SK-MEL-5 (cell line): ENCODE measurements around the gene NEDD4L. TPM values are rescaled to one million over a fixed set of nuclear protein-coding genes. Genes with fewer than 3 reads are reported as not detected.

Experiments used
- DNase-seq: peaks from one replicate; pipeline ENCODE4 v3.0.0-alpha.2; 2016; ENCODE audit warnings: low read depth, low spot score
- in situ Hi-C: cut with HindIII; loops from 2 replicates; pipeline ENCODE4 v1.10.0; 2016; ENCODE audit warnings: low sequenced_read_pairs, high pct_unique_total_duplicates, low pct_unique_long_range_greater_than_20kb
- total RNA-seq: library from RNA; depleted of rRNA; stranded (reverse); fragments of >200 nt; shearing (Covaris generic); gene quantifications from 2 replicates; pipeline ENCODE4 v1.2.3, GENCODE V29; 2014

The NEDD4L gene
- total RNA-seq, 1 experiment from 2014 or later: 215 TPM

DNA sequence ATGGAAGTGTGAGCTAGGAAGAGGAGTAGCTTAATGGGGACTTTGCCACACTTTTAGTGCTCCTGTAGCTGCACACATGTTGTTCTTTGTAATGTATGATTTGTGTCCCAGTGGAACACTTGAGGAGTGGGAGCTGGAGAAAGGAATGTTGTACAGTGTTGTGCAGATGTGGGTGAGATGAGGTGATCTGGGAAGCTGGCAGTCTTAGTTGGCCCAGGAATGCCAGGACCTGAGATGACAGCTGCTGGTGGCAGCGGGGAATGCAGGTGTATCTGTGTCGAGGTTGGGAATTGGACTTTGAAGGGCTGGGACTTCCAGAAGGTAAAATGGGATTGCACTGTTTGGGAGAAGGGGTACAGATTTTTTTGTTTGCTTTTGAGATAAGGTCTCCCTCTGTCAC is 23.6 kb downstream of the NEDD4L start:
- no peak for DNase-seq
- in situ Hi-C loops: no loop called here

DNA sequence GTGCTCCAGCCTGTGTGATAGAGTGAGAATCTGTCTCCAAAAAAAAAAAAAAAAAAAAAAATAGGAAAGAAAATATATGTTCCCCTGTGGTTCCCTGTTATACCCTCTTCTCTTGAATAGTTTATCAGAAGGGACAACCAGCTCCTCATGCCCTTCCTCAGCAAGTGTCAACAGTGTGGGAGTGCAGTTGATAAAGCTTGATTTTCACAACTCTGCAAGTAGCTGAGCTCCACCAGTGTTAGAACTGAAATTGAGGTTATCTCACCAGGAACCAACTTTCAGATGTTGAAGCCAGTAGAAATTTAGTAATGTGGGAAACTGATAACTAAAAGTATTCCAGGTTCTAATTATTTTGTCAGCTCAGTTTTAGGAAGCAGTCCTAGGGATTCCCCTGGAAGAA is 25.1 kb downstream of the NEDD4L start:
- in situ Hi-C loops: no loop called here
- no peak for DNase-seq

DNA sequence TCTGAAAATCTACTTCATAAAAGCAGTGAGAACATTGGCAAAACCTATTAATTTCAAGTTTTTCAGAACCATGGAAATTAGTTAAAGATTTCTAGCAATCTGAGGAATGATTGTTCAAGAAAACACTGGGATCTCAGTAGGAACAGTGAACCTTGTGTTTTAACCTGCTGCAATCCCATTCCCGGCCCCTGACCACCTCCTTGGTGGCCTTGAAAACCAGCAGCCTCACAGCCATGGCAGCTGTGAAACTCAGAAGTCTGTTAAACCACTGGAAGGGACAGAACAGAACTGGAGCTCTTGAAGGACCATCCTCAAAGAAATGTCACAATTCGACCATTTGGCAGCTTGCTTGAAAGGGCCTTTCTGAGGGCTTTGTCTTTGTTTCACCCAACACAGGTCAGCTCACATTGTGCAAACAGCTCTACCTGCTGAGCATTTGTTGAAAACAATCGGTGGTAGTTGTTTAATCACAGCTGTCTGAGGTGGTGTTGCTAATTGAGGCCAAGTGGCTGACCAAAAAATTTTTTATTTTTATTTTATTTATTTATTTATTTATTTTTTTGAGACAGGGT is 25.8 kb downstream of the NEDD4L start:
- peak; percentile 53 for DNase-seq
- in situ Hi-C loops: no loop called here

DNA sequence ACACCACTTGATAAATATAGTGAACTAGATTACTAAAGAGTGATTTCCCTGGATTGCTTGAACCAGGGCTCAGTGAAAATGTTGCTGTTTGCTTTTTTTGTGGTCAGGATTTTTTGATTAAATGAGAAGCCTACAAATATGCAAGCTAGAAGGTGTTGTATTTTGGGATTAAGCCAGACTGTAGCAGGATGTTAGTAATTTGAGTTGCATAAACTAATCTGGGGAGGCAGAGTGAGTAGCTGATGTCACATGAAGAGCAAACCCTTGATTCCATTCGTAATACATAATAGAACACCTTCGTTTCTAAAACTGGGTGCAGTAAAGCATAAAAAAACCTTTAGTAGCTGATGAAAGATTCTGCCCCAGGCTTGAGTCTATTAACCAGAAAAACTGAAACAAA is 32.0 kb downstream of the NEDD4L start:
- no peak for DNase-seq
- in situ Hi-C loops: no loop called here

DNA sequence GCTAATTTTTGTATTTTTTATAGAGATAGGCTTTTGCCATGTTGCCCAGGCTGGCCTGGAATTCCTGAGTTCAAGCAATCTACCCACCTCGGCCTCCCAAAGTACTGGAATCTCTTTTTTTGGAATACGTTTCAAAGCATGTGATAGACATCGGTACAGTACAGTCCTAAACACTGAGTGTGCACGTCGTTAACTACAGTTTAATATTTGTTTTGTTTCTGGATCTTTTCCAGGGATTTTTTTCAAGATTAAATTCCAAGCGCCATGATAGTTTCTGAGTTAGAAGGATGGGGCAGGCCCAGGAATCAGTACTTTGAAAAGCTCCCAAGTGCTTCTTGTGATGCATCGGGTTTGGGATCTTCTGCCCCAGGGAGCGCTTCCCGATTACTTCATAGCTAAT is 33.3 kb downstream of the NEDD4L start:
- DNase-seq: no peak
- in situ Hi-C loops: no loop called here

DNA sequence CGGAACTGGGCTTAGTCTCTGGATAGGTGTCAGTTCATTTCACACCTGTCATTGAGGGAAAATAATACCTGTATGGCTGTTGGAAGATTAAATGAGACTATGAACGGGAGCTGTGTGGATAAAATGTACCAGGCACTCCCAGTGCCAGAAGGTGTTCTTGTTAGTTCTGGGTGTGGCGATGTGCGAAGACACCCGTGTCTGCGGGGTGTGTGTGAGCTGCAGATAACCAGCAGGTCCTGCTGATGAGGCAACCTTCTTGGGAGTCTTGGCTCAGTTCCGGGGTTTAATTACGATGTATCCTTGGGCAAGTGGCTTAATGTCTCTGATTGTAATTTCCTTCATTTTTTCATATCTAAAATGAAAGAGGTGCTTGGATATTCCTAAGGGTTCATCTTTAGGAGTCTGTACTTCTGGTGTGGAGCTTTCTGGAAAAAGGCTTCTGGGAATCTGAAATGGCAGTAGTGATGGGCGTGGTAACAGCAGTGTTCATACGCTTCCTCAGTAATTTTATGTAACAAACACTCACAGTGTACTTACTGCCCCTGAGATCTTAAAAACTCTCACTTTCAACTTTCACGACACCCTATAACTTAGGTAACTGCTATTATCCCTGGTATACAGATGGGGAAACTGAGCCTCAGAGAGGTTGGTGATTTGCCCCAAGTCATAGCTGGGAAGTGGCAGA is 35.0 kb downstream of the NEDD4L start:
- DNase-seq: no peak
- in situ Hi-C loops: no loop called here

DNA sequence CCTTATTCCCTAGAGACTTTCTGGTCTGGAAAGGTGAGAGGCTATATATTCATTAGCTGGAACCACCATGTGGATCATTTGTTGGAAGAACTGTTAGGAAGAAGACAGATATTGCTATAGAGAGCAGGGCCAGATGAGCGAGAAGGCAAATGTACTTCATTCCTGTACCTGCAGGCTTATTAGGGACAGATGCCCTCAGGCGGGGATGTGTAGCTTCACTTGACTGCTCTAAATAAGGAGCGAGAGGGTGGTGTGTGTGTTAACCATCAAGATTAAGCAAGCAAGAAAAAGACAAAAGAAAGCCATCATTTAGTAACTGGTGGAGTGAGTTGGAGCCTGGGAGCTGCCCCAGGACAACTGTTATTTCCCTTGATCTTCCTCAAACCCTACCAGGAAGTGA is 36.4 kb downstream of the NEDD4L start:
- no peak for DNase-seq
- in situ Hi-C loops: no loop called here

DNA sequence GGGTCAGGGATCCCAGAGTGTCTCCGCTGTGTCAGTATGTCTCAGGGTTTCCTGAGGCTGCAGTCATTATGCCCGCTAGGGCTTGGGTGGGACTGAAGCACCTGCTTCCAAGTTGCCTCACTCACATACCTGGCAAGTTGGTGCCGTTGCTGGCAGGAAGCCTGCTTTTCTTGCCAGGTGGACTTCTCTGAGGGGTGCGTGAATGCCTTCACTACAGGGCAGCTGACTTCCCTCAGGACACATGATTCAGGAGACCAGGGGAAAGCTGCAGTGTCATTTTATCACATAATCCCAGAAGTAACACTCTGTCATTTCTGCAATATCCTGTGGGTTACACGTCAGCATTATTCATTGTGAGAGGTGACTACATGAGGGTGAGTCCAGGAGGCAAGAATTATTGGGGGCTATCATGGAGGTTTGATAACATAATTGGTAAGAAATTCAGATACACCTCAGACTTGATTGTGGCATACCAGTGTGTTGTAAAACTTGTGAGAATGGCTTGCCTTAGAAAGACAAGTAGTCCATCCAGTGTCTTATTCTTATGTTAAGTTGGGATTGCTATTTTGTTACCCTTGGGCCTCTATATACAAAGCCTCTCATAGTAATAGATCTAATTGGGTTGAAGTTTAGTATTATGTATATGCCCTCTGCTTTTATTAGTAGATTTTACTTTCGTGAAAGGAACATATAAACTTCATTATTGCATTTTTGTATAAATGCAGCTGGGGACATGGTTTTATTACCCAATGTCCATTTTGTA is 44.1 kb downstream of the NEDD4L start:
- in situ Hi-C loops: no loop called here
- DNase-seq: no peak

DNA sequence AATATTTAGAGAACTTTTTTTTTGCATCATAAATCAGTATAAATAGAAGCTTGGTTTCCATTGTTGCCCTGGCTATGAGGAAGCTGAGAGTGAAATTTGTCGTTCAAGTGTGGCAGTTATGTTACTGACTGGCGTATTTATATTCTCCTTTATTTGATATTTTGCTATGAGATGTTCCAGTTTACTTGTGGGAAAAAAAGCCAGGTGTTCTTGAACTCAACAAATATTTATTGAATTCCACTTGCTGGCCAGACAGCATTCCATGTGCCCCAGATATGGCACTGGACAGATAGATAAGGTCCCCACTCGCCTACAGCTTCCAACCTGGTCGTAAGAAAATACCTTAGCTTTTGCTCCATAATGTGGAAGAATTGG is 44.7 kb downstream of the NEDD4L start:
- DNase-seq: no peak
- in situ Hi-C loops: no loop called here

DNA sequence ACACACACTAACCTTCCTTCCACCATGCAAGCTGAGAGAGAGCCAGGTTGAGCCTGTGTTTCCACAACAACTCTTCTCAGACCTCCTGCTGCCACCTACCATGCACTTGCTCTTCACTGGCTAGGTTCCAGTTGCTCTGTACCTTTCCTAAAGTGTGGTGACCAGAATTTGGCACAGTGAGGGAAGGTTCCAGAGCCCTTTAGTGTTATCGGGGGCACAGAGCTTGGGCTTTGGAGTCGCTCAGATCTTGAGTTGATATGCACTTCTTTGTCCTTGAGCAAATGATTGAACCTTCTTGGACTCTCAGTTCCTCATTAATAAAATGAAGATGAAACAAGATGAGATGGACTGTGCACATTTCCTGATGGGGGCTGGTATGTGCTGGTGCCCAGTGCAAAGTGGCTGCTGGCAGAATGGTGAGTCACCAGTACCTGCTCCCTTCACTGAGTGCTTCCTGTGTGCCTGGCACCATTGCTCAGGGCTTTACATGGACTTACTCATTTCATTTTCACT is 47.1 kb downstream of the NEDD4L start:
- no peak for DNase-seq
- in situ Hi-C loops: no loop called here

DNA sequence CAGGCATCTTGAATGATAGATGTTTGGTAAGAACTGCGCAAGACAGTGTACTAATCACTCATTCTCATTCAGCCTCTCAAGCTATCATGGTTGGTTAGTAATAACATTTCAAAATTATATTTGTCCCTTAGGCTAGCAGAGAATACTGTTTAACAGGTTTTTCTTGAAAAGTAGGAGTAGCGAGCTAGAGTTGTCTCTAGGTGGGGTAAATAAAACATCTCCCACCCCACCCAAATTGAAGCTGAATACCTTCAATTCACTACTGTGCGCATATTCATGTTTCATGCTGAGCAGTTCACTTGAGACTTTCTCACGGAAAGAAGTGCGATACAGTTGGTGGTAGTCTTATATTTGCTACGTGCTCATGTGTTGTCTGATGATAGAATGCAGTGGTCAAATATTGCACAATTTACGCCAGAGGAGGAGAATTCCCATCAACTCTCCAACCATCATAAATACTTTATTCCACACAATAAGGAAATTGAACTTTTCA is 49.3 kb downstream of the NEDD4L start:
- in situ Hi-C loops: no loop called here
- DNase-seq: no peak

DNA sequence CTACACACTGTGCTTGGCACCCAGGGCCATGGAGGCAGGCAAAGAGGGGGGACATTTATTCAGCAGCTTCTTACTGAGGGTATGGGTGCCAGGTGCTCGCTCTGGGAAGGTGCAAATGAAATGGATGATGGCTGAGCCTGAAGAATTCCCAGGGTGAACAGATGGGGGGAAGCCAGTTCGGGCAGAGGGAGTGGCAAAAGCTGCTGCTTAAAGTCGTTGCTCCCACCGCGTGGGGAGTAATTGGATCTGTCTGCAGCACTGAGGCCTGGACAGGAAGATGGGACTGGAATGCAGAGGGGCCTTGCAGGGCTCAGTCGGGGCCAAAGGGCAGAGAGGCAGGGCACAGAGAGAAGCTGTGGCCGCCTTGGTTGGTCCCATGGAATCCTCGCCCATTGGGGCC is 51.2 kb downstream of the NEDD4L start:
- in situ Hi-C loops: no loop called here

DNA sequence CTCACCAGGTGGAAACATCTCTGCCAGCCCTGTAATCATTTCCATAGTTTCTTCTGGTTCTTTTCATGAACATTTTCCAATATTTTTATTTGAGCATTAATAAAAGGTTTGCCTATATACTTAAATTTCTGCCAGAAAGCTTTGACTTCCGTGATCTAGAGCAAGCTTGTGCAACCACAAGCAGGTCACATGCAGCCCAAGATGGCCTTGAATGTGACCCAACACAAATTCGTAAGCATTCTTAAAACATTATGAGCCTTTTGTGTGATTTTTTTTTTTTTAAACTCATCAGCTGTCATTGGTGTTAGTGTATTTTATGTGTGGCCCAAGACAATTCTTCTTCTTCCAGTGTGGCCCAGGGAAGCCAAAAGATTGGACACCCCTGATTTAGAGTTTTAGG is 51.6 kb downstream of the NEDD4L start:
- in situ Hi-C loops: no loop called here
- no peak for DNase-seq

More for the DNA sequence above, 51.2 kb downstream of the NEDD4L start:
- no peak for DNase-seq

DNA sequence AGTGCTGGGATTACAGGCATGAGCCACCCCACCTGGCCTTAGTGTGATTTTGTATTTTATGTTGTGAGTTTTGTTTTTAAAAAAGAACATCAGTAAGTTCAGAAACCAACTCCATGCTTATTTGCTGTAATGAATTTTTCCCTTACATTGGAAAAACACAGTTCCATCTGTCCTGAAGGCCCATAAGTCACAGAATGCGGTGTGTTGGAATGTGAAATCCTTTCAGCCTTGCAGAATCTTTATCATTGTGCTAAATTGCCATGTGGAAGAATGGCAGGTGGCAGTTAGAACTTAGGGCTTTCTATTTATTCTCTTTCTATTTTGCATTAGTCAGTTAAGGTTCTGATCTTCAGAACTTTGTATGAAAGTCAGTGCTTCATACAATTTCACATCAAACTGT is 52.6 kb downstream of the NEDD4L start:
- DNase-seq: no peak
- in situ Hi-C loops: no loop called here

DNA sequence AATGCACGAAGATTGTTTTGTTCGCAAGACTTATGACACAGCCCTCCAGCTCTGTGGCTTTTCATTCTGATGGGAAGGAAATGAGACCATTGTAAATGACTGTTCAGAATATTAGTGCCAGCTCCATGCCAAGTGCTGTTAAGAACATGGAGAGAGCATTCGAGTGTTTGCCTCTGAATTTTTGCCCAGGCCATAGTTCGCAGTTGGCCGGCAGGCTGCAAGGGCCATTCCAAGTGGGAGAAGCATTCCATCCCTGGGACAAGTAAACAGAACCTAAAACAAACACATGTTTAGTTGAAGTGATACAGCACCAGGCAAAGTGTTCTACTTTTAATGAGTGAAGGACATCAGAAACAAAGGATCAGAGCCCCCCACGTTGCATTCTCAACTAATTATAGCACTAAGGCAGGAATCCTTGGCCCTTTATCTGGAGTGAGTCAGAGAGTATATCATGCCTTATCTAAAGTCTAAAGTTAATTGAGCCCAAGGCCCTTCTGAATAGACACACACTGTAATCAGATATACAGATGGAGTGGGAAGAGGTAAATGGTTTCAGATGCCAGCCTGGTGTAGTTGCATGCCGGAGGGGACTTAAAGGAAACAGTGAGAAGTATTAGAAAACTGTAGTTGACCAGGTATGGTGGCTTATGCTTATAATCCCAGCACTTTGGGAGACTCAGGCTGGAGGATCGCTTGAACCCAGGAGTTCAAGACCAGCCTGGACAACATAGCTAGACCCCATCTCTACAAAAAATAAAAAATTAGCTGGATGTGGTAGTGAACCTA is 53.3 kb downstream of the NEDD4L start:
- in situ Hi-C loops: no loop called here
- no peak for DNase-seq

DNA sequence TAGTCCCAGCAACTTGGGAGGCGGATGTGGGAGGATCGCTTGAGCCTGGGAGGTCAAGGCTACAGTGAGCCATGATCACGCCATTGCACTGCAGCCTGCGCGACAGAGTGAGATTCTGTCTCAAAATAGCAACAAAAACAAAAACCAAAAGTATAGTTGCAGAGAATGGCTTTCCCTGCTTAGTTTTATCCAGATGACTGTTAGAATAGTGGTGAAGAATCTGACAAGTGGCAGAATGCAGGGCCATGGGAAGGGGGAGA is 53.8 kb downstream of the NEDD4L start:
- DNase-seq: no peak
- in situ Hi-C loops: no loop called here

DNA sequence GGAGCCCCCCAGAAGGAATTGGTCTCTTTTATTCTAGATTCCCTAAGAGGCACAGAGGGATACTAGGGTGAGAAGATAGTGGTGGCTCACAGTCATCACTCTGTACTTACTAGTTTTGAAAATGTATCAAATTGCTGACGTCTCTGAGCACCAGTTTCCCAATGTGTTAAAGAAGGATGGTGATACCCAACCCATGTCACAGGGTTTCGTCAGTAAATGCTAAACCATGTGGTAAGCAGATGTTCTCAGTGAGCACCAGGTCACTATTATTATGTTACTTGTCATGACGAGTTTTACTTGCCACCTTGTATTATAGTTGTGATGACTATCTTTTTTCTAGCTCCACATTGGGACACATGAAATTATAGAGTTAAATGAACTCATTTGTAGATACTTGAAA is 54.7 kb downstream of the NEDD4L start:
- in situ Hi-C loops: no loop called here
- DNase-seq: no peak

DNA sequence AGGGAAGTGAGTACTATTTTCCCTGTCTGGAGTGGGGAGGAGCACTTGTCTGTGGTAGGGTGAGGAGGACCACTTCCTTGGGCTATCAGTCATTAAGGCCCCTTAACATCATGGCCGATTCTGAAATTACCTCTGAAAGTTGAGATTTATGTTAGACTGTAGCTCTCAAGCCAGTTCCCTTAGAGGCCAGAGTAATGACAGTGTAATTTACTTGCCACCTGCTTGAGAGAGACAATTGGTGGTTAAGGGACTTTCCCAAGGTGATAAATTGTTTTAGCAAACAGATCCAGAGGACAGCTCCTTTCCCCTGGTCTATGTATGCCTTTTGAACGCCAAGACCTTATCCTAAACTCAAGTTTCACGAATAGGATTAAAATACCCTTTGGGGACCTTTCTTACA is 56.1 kb downstream of the NEDD4L start:
- no peak for DNase-seq
- in situ Hi-C loops: no loop called here
